ENCODE results near the gene TEKT3. TPM values are rescaled to one million over a fixed set of nuclear protein-coding genes. Genes with fewer than 3 reads are reported as not detected.

TEKT3 gene
- total and polyA plus RNA-seq, 9 of the 15 experiments (the other 6 are each of a cell fraction or from before 2014, with no cell fraction given) = not detected

GRCh38 chr17:15257796-15258512 lies 83.4 kb downstream of the TEKT3 start:
- POLR2A ChIA-PET = no interaction called here
- H3K4me3 ChIP-seq = no peak overlapping the region
- BruUV-seq (replicated peaks) = no TSS peak
- H3K79me2 ChIP-seq (ENCODE audit: control insufficient read depth, insufficient read depth, low read length) = peaks cover 4% of the 10 kb centered on the region; the same call in 2 of the 3 replicates
- no peak for FAIRE-seq
- in situ Hi-C loops (cut with MboI) = loop anchor here (5.0 to 25.0 kb wide), 2 partner anchors 244 to 704 kb away; no protein-coding TSS in a partner anchor
- no peak for DNase-seq (ENCODE audit: extremely low read depth in 1 of 4, low spot score in 3 of 4)
- H3K27ac ChIP-seq (ENCODE audit: extremely low read depth, low read depth, low read length) = no peak overlapping the region
- H3K4me1 ChIP-seq (replicated peaks in 1 of 2; ENCODE audit: control insufficient read depth in 2 of 2, insufficient read depth in 2 of 2, low read length in 2 of 2) = peaks cover 29 to 30% of the 10 kb centered on the region in 2 experiments
- intact Hi-C loops (cut with micrococcal nuclease) = no loop called here
- H2AFZ ChIP-seq (ENCODE audit: low read depth, low read length) = peak overlapping the region; percentile 81
- TF ChIP-seq, protein P1, sequence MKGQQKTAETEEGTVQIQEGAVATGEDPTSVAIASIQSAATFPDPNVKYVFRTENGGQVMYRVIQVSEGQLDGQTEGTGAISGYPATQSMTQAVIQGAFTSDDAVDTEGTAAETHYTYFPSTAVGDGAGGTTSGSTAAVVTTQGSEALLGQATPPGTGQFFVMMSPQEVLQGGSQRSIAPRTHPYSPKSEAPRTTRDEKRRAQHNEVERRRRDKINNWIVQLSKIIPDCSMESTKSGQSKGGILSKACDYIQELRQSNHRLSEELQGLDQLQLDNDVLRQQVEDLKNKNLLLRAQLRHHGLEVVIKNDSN (CRISPR knock-in tag; IDR thresholded peaks at IDR 0.05) = no peak
- TF ChIP-seq GABPA (tag; conservative IDR thresholded peaks at IDR 0.05; ENCODE audit: low read depth) (0 out of 2 replicates have a peak, but pooled peaks have one; percentile 10), SETDB1 (IDR thresholded peaks at IDR 0.05; ENCODE audit: low read length) (no peak)
- H3K9me3 ChIP-seq (replicated peaks; ENCODE audit: control insufficient read depth, insufficient read depth, low read depth, low read length) = no peaks in the 10 kb centered on the region
- WGBS (ENCODE audit: insufficient coverage, low coverage, missing lambda C conversion rate) = 73% methylated on average over 6 of the region's 6 CpGs
- peaks cover 0 to 5% of the 10 kb centered on the region in 2 experiments; a peak in 1 of 5 replicates for H3K27me3 ChIP-seq (ENCODE audit: control insufficient read depth in 2 of 2, insufficient read depth in 2 of 2, low read length in 2 of 2)
- no peaks in the 10 kb centered on the region for H3K9me1 ChIP-seq (ENCODE audit: control insufficient read depth, insufficient read depth, low read length)
- peak overlapping the region; percentile 69 for H3K4me2 ChIP-seq (ENCODE audit: insufficient read depth, low read length)
- CTCF ChIA-PET (ENCODE audit: low intra/inter-chr PET ratio) = interaction anchor here (2.8 kb wide), 1 partner anchor 245 kb away, joined by 12 read pairs; no protein-coding TSS in a partner anchor
- no peaks in the 10 kb centered on the region for H4K20me1 ChIP-seq (replicated peaks; ENCODE audit: control insufficient read depth, insufficient read depth, low read length)
- peaks cover 33% of the 10 kb centered on the region; the same call in 2 of the 3 replicates for H3K36me3 ChIP-seq (ENCODE audit: control insufficient read depth, insufficient read depth, low read length)
- H3K9ac ChIP-seq (ENCODE audit: insufficient read depth in 1 of 2, low read depth in 2 of 2, low read length in 2 of 2) = 0 out of 4 replicates have a peak overlapping the region, but pooled peaks of 1 of the 2 experiments have one; percentile 7
- ATAC-seq = no peak

All from K562 (cell line).